Measurements from ENCODE around the gene XRCC6.
"Not testable (repeated sequence)": the region's sequence is repeated elsewhere in the genome, so short reads cannot be mapped to it uniquely, and the experiment has no call there.

The XRCC6 gene

GRCh38 chr22:41598891-41599635 lies 22.0 kb upstream of the XRCC6 start:
- DNase-seq = no peak

- no peak for DNase-seq
Observed at GRCh38 chr22:41600976-41601375, 20.1 kb upstream of the XRCC6 start.

- peak; percentile 97 for DNase-seq
Observed at GRCh38 chr22:41603873-41604332, 17.2 kb upstream of the XRCC6 start.

GRCh38 chr22:41608386-41608785 lies 12.7 kb upstream of the XRCC6 start:
- DNase-seq = no peak

- no peak for DNase-seq
Observed at GRCh38 chr22:41612603-41613306, 8.3 kb upstream of the XRCC6 start.

GRCh38 chr22:41613456-41613855 lies 7.6 kb upstream of the XRCC6 start:
- DNase-seq = no peak

GRCh38 chr22:41619979-41620588 lies 1.0 kb upstream of the XRCC6 start:
- peak; percentile 35 for DNase-seq

- DNase-seq = peak; percentile 22
Observed at GRCh38 chr22:41620589-41621098, 451 bp upstream of the XRCC6 start, which contains the start of gene DESI1. Gene DESI1 (minus strand): TSS chr22:41621043. CDS start chr22:41620839, 204 bp downstream.

- no peak for DNase-seq
Observed at GRCh38 chr22:41621911-41622179, 750 bp downstream of the XRCC6 start.

GRCh38 chr22:41625577-41625976 lies 4.5 kb downstream of the XRCC6 start:
- no peak for DNase-seq

- not testable (repeated sequence) for DNase-seq
Observed at GRCh38 chr22:41631115-41631514, 10.0 kb downstream of the XRCC6 start.

- DNase-seq = not testable (repeated sequence)
Observed at GRCh38 chr22:41631615-41632014, 10.5 kb downstream of the XRCC6 start.

- DNase-seq = not testable (repeated sequence)
Observed at GRCh38 chr22:41634610-41635009, 13.5 kb downstream of the XRCC6 start.

- DNase-seq = no peak
Observed at GRCh38 chr22:41636467-41636866, 15.4 kb downstream of the XRCC6 start.

- DNase-seq = not testable (repeated sequence)
Observed at GRCh38 chr22:41637623-41638022, 16.5 kb downstream of the XRCC6 start.

- no peak for DNase-seq
Observed at GRCh38 chr22:41638124-41638523, 17.0 kb downstream of the XRCC6 start.

- DNase-seq = peak; percentile 37
Observed at GRCh38 chr22:41638748-41639147, 17.7 kb downstream of the XRCC6 start.

- no peak for DNase-seq
Observed at GRCh38 chr22:41641854-41642253, 20.8 kb downstream of the XRCC6 start.

- DNase-seq = no peak
Observed at GRCh38 chr22:41642331-41643110, 21.4 kb downstream of the XRCC6 start.

- no peak for DNase-seq
Observed at GRCh38 chr22:41647771-41648170, 26.7 kb downstream of the XRCC6 start.

- DNase-seq = no peak
Observed at GRCh38 chr22:41648432-41648831, 27.3 kb downstream of the XRCC6 start.

GRCh38 chr22:41650229-41650628 lies 29.1 kb downstream of the XRCC6 start:
- no peak for DNase-seq

- DNase-seq = no peak
Observed at GRCh38 chr22:41650821-41651220, 29.7 kb downstream of the XRCC6 start.
